Measurements from ENCODE around the gene TMEM92. TPM values are rescaled to one million over a fixed set of nuclear protein-coding genes. Genes with fewer than 3 reads are reported as not detected.
A peak's percentile ranks its signal among the peaks of the same experiment; 100 is the strongest.
"Not testable (repeated sequence)": the region's sequence is repeated elsewhere in the genome, so short reads cannot be mapped to it uniquely, and the experiment has no call there.

The TMEM92 gene
- total RNA-seq, 4 donors from 2014 or later, result 0.12 to 0.76 TPM; not detected in 2

GRCh38 chr17:50268743-50269275 lies 5.5 kb upstream of the TMEM92 start:
- intact Hi-C loops (cut with DNase I), result no loop called here
- Histone ChIP-seq H3K36me3 (no peaks in the 10 kb centered on the region), H3K27me3 (peaks cover 0 to 7% (median 0%) of the 10 kb centered on the region in 4 donors), H3K4me3 (no peak overlapping the region), H3K4me1 (peaks cover 25 to 79% (median 25%) of the 10 kb centered on the region in 3 donors), H3K9me3 (no peaks in the 10 kb centered on the region), H3K27ac (peak overlapping the region in 1 of 4 donors; percentile 81)
- TF ChIP-seq POLR2A (IDR thresholded peaks at IDR 0.05) (no peak), CTCF (IDR thresholded peaks at IDR 0.05) (no peak)
- DNase-seq, result no peak
- WGBS, 2 donors, result 69 to 85% methylated on average over 4 to 6 of the region's 7 CpGs

- no peak for TF ChIP-seq POLR2A (IDR thresholded peaks at IDR 0.05)
- peak; percentile 48 to 76 (median 72) for TF ChIP-seq CTCF (IDR thresholded peaks at IDR 0.05)
- 65 to 69% methylated on average over 13 to 15 of the region's 16 CpGs for WGBS, 2 donors
- H3K9me3 ChIP-seq, result no peaks in the 10 kb centered on the region
- no peak for DNase-seq
- intact Hi-C loops (cut with DNase I), result loop anchor here (5.0 kb wide), 1 partner anchor 67 kb away; the partner anchor contains the start of gene COL1A1
- no peaks in the 10 kb centered on the region for H3K36me3 ChIP-seq
- peak overlapping the region in 3 of 4 donors; percentile 33 to 81 (median 55) for H3K27ac ChIP-seq
- peaks cover 25 to 79% (median 30%) of the 10 kb centered on the region in 3 donors for H3K4me1 ChIP-seq
- no peak overlapping the region for H3K4me3 ChIP-seq
- peaks cover 0 to 16% (median 0%) of the 10 kb centered on the region in 4 donors for H3K27me3 ChIP-seq
These were observed 4.5 kb upstream of the TMEM92 start for GRCh38 chr17:50269477-50270434.

GRCh38 chr17:50270435-50271362 lies 3.6 kb upstream of the TMEM92 start:
- peak overlapping the region in 3 of 4 donors; percentile 33 to 81 (median 55) for H3K27ac ChIP-seq
- no peak overlapping the region for H3K4me3 ChIP-seq
- H3K27me3 ChIP-seq, result peaks cover 0 to 21% (median 0%) of the 10 kb centered on the region in 4 donors
- no peak for DNase-seq
- TF ChIP-seq CTCF (IDR thresholded peaks at IDR 0.05), result no peak
- no peak for TF ChIP-seq POLR2A (IDR thresholded peaks at IDR 0.05)
- no peaks in the 10 kb centered on the region for H3K36me3 ChIP-seq
- 68 to 84% methylated on average over 10 to 18 of the region's 21 CpGs for WGBS, 2 donors
- no peaks in the 10 kb centered on the region for H3K9me3 ChIP-seq
- H3K4me1 ChIP-seq, result peaks cover 25 to 76% (median 30%) of the 10 kb centered on the region in 3 donors
- intact Hi-C loops (cut with DNase I), result loop anchor here (5.0 kb wide), 1 partner anchor 68 kb away; the partner anchor contains the start of gene COL1A1

- 76 to 94% methylated on average over 4 of the region's 4 CpGs for WGBS, 2 donors
- DNase-seq, result not testable (repeated sequence)
- peaks cover 22 to 73% (median 25%) of the 10 kb centered on the region in 3 donors for H3K4me1 ChIP-seq
These were observed 2.9 kb upstream of the TMEM92 start for GRCh38 chr17:50271363-50271750.

GRCh38 chr17:50272246-50272645 lies 2.0 kb upstream of the TMEM92 start:
- no peak for DNase-seq
- Histone ChIP-seq H3K36me3 (no peaks in the 10 kb centered on the region), H3K4me1 (peaks cover 16 to 73% (median 18%) of the 10 kb centered on the region in 3 donors), H3K27me3 (peaks cover 0 to 26% (median 0%) of the 10 kb centered on the region in 4 donors), H3K9me3 (no peaks in the 10 kb centered on the region), H3K27ac (peak overlapping the region in 3 of 4 donors; percentile 21 to 85 (median 70)), H3K4me3 (peak overlapping the region in 3 of 4 donors; percentile 54 to 73 (median 65))
- TF ChIP-seq CTCF (IDR thresholded peaks at IDR 0.05), result no peak
- intact Hi-C loops (cut with DNase I), result loop anchor here (5.0 kb wide), 1 partner anchor 70 kb away; the partner anchor contains the start of gene COL1A1
- 42 to 43% methylated on average over 2 to 7 of the region's 7 CpGs for WGBS, 2 donors

More at GRCh38 chr17:50271363-50271750, 2.9 kb upstream of the TMEM92 start:
- peak overlapping the region in 2 of 4 donors; percentile 55 to 68 for H3K27ac ChIP-seq
- H3K9me3 ChIP-seq, H3K36me3 ChIP-seq, H3K4me3 ChIP-seq: not testable (repeated sequence)
- intact Hi-C loops (cut with DNase I), result loop anchor here (5.0 kb wide), 1 partner anchor 69 kb away; the partner anchor contains the start of gene COL1A1
- H3K27me3 ChIP-seq, result peaks cover 0 to 21% (median 0%) of the 10 kb centered on the region in 4 donors

Measured in esophagus squamous epithelium (tissue), 5 donors.